Right lobe of liver (tissue), 4 donors: Measurements from ENCODE around the gene TOMM40L.

Experiments used
- CTCF ChIP-seq, 4 donors: fragments of 200-600 bp in 3 of 4; fragments of 450-650 bp in 1 of 4; IDR thresholded peaks; one replicate each; pipeline versions ENCODE4 v1.5.1 to v1.8.0; 2016 to 2022; ENCODE audit warnings: antibody characterized with exemption in 4 of 4, mild to moderate bottlenecking in 2 of 4
- POLR2A ChIP-seq: fragments of 450-650 bp; IDR thresholded peaks from one replicate; pipeline ENCODE4 v1.6.1; 2017; ENCODE audit warnings: antibody characterized with exemption, mild to moderate bottlenecking
- donor health status: DM: no; HTN: no; CAD: no.
- donor health status: DM: no; HTN: no; CAD: no.
- donor health status: DM: no; HTN: yes; CAD: no.

GRCh38 chr1:161233102-161233501 lies 7.2 kb downstream of the TOMM40L start:
- TF ChIP-seq CTCF (IDR thresholded peaks at IDR 0.05) (no peak), POLR2A (no peak)
